Astrocyte (in vitro differentiated cells and primary cell): ENCODE results near the gene FNDC11. TPM values are rescaled to one million over a fixed set of nuclear protein-coding genes. Genes with fewer than 3 reads are reported as not detected.

Experiments
- DNase-seq: peaks from one replicate; pipeline ENCODE4 v3.0.0-alpha.2; 2010; ENCODE audit warnings: low read depth
- FAIRE-seq: peaks from 2 replicates; lab custom pipeline; 2011; peaks lifted over from hg19 to GRCh38; lab: Jason Lieb, UNC
- H2AFZ ChIP-seq: 2 replicates; pipeline ENCODE4 v1.6.0; 2012; ENCODE audit warnings: low read depth, low read length, inconsistent platforms
- H3K27ac ChIP-seq: 2 replicates; pipeline ENCODE4 v1.5.1; 2011; ENCODE audit warnings: low read depth, low read length, inconsistent platforms
- H3K27me3 ChIP-seq: 2 replicates; pipeline ENCODE4 v1.6.0; 2011; ENCODE audit warnings: low read length, inconsistent platforms; ENCODE audit not compliant: insufficient read depth
- H3K36me3 ChIP-seq: 2 replicates; pipeline ENCODE4 v1.5.1; 2011; ENCODE audit warnings: low read length, inconsistent platforms; ENCODE audit not compliant: insufficient read depth
- H3K4me1 ChIP-seq: 2 replicates; pipeline ENCODE4 v1.5.1; 2011; ENCODE audit warnings: low read length, inconsistent platforms; ENCODE audit not compliant: insufficient read depth
- H3K4me2 ChIP-seq: 2 replicates; pipeline ENCODE4 v1.6.0; 2012; ENCODE audit warnings: low read length, inconsistent platforms
- H3K4me3 ChIP-seq: 2 replicates; pipeline ENCODE4 v1.5.1; 2011; ENCODE audit warnings: low read depth, mild to moderate bottlenecking, low read length, inconsistent platforms; ENCODE audit not compliant: insufficient read depth
- H3K79me2 ChIP-seq: 2 replicates; pipeline ENCODE4 v1.6.0; 2012; ENCODE audit warnings: mild to moderate bottlenecking, low read length, inconsistent platforms; ENCODE audit not compliant: insufficient read depth
- H3K9ac ChIP-seq: 2 replicates; pipeline ENCODE4 v1.6.0; 2012; ENCODE audit warnings: mild to moderate bottlenecking, low read length, inconsistent platforms
- H3K9me3 ChIP-seq: 2 replicates; pipeline ENCODE4 v1.5.1; 2012; ENCODE audit warnings: low read depth, mild to moderate bottlenecking, low read length, inconsistent platforms; ENCODE audit not compliant: insufficient read depth
- H4K20me1 ChIP-seq: 2 replicates; pipeline ENCODE4 v1.6.0; 2012; ENCODE audit warnings: low read length, inconsistent platforms; ENCODE audit not compliant: insufficient read depth
- H3K27ac Mint-ChIP-seq: one replicate; pipeline ENCODE4 v1.8.0; 2021; ENCODE audit warnings: mild to moderate bottlenecking, mixed read lengths; ENCODE audit not compliant: unreplicated experiment
- H3K27me3 Mint-ChIP-seq: one replicate; pipeline ENCODE4 v1.8.0; 2021; ENCODE audit warnings: low read depth, mixed read lengths; ENCODE audit not compliant: unreplicated experiment
- H3K36me3 Mint-ChIP-seq: one replicate; pipeline ENCODE4 v1.8.0; 2021; ENCODE audit warnings: low read depth, mixed read lengths; ENCODE audit not compliant: unreplicated experiment
- H3K4me1 Mint-ChIP-seq: one replicate; pipeline ENCODE4 v1.8.0; 2021; ENCODE audit warnings: low read depth, mixed read lengths; ENCODE audit not compliant: unreplicated experiment
- H3K4me3 Mint-ChIP-seq: one replicate; pipeline ENCODE4 v1.8.0; 2021; ENCODE audit warnings: mild to moderate bottlenecking, moderate library complexity, mixed read lengths; ENCODE audit not compliant: unreplicated experiment
- H3K9me3 Mint-ChIP-seq: one replicate; pipeline ENCODE4 v1.8.0; 2021; ENCODE audit warnings: mild to moderate bottlenecking, mixed read lengths; ENCODE audit not compliant: unreplicated experiment
- EZH2 ChIP-seq: IDR thresholded peaks from 2 replicates; pipeline ENCODE4 v1.6.1; 2012; ENCODE audit warnings: mild to moderate bottlenecking, low read length, inconsistent platforms; ENCODE audit not compliant: insufficient read depth
- total RNA-seq: library from RNA; stranded (reverse); gene quantifications from 2 replicates; pipeline ENCODE4 v1.2.1, GENCODE V29; 2021
- TF ChIP-seq, protein P1 (sequence below): IDR thresholded peaks from 2 replicates; pipeline ENCODE4 v1.5.1; 2011; ENCODE audit warnings: low read depth, mild to moderate bottlenecking, inconsistent platforms, low read length, moderate library complexity; ENCODE audit not compliant: insufficient read depth

Gene FNDC11
- total RNA-seq, 1 donor from 2014 or later, result 0.20 TPM

GRCh38 chr20:63591786-63592355, 37.9 kb downstream of the FNDC11 start:
- Histone ChIP-seq H3K79me2 (no peaks in the 10 kb centered on the region), H3K27me3 (no peaks in the 10 kb centered on the region), H3K4me2 (no peak overlapping the region), H3K4me3 (no peak overlapping the region), H4K20me1 (no peaks in the 10 kb centered on the region), H3K9me3 (no peaks in the 10 kb centered on the region), H3K9ac (no peak overlapping the region), H2AFZ (no peak overlapping the region), H3K4me1 (peaks cover 7% of the 10 kb centered on the region), H3K36me3 (no peaks in the 10 kb centered on the region), H3K27ac (no peak overlapping the region)
- no peak for DNase-seq
- Mint-ChIP-seq H3K27ac (no peak overlapping the region), H3K9me3 (no peaks in the 10 kb centered on the region), H3K27me3 (no peaks in the 10 kb centered on the region), H3K36me3 (peaks cover 14% of the 10 kb centered on the region), H3K4me3 (no peak overlapping the region), H3K4me1 (peaks cover 2% of the 10 kb centered on the region)
- FAIRE-seq, result no peak
- TF ChIP-seq, protein P1, sequence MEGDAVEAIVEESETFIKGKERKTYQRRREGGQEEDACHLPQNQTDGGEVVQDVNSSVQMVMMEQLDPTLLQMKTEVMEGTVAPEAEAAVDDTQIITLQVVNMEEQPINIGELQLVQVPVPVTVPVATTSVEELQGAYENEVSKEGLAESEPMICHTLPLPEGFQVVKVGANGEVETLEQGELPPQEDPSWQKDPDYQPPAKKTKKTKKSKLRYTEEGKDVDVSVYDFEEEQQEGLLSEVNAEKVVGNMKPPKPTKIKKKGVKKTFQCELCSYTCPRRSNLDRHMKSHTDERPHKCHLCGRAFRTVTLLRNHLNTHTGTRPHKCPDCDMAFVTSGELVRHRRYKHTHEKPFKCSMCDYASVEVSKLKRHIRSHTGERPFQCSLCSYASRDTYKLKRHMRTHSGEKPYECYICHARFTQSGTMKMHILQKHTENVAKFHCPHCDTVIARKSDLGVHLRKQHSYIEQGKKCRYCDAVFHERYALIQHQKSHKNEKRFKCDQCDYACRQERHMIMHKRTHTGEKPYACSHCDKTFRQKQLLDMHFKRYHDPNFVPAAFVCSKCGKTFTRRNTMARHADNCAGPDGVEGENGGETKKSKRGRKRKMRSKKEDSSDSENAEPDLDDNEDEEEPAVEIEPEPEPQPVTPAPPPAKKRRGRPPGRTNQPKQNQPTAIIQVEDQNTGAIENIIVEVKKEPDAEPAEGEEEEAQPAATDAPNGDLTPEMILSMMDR, result no peak
- TF ChIP-seq EZH2, result no peak

GRCh38 chr20:63592661-63593060, 38.7 kb downstream of the FNDC11 start:
- Mint-ChIP-seq H3K4me1 (peaks cover 2% of the 10 kb centered on the region), H3K27me3 (no peaks in the 10 kb centered on the region), H3K4me3 (no peak overlapping the region), H3K36me3 (peaks cover 12% of the 10 kb centered on the region), H3K27ac (no peak overlapping the region), H3K9me3 (no peaks in the 10 kb centered on the region)
- H3K27ac ChIP-seq, result no peak overlapping the region
- DNase-seq, result no peak
- no peaks in the 10 kb centered on the region for H3K27me3 ChIP-seq
- H4K20me1 ChIP-seq, result no peaks in the 10 kb centered on the region
- H3K4me2 ChIP-seq, result no peak overlapping the region
- no peak overlapping the region for H3K4me3 ChIP-seq
- TF ChIP-seq, protein P1, result no peak
- no peak for TF ChIP-seq EZH2
- peaks cover 7% of the 10 kb centered on the region for H3K4me1 ChIP-seq
- H3K9ac ChIP-seq, result no peak overlapping the region
- no peak for FAIRE-seq
- H3K36me3 ChIP-seq, result no peaks in the 10 kb centered on the region
- no peaks in the 10 kb centered on the region for H3K9me3 ChIP-seq
- no peak overlapping the region for H2AFZ ChIP-seq
- no peaks in the 10 kb centered on the region for H3K79me2 ChIP-seq

DNA sequence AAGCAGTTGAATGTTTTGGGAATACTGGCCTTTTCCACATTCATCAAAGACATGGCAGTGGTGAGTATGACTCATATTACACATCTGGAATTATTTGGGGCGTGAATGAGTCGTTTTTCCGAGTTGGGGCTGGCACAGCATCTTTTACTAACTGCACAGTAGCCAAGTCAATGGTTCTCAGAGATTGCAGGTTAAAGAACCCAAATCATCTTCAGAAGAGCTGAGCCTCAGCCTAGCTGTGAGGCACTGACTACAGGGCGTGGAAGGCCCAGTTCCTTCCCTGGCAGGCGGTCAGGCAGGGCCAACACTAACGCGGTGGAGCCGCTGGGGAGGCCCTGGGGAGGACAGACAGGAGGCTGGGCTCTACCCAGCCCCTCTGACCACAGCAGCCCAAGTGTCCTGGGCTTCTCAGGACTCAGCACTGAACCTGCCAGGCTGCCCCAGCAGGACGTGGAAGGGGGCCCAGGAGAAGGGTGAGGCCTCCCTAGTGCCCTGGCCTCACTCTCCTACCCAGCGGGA, 40.1 kb downstream of the FNDC11 start:
- Histone ChIP-seq H3K4me1 (peaks cover 7% of the 10 kb centered on the region), H3K27ac (peak overlapping the region; percentile 28), H3K27me3 (no peaks in the 10 kb centered on the region), H3K9ac (no peak overlapping the region), H3K36me3 (no peaks in the 10 kb centered on the region), H3K79me2 (no peaks in the 10 kb centered on the region), H4K20me1 (peaks cover 4% of the 10 kb centered on the region), H2AFZ (no peak overlapping the region), H3K4me3 (no peak overlapping the region), H3K9me3 (no peaks in the 10 kb centered on the region), H3K4me2 (peak overlapping the region; percentile 1)
- Mint-ChIP-seq H3K36me3 (peaks cover 12% of the 10 kb centered on the region), H3K27ac (no peak overlapping the region), H3K4me1 (peaks cover 2% of the 10 kb centered on the region), H3K4me3 (no peak overlapping the region), H3K27me3 (no peaks in the 10 kb centered on the region), H3K9me3 (no peaks in the 10 kb centered on the region)
- FAIRE-seq (no peak), DNase-seq (peak; percentile 57)
- no peak for TF ChIP-seq EZH2
- TF ChIP-seq, protein P1, result no peak
